GM12872 (cell line): ENCODE results near the gene HDLBP.

Experiments
- TF ChIP-seq, protein P1 (sequence below): IDR thresholded peaks from 3 replicates; pipeline ENCODE4 v1.5.1; 2011; ENCODE audit warnings: low read depth, mild to moderate bottlenecking, low read length, moderate library complexity; ENCODE audit not compliant: insufficient read depth

HDLBP gene

DNA sequence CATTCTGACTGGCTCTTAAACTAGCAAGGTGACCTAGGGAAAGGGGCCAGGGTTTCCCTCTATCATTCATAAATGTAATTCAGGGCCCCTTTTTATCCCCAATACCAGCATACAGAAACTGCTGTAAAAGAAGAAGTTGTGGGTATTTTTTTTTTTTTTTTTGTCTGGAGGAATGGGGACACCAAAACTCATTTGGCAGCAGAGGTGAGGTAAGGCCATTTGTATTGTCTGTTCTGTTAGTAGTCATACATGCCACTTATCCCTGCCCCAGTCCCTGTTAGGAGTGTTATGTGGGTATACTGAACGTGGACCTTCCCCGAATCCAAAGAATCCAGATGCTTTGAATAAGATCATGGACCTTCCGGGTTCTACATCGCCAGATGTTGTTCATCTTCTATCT lies 1.9 kb upstream of the HDLBP start:
- TF ChIP-seq, protein P1, sequence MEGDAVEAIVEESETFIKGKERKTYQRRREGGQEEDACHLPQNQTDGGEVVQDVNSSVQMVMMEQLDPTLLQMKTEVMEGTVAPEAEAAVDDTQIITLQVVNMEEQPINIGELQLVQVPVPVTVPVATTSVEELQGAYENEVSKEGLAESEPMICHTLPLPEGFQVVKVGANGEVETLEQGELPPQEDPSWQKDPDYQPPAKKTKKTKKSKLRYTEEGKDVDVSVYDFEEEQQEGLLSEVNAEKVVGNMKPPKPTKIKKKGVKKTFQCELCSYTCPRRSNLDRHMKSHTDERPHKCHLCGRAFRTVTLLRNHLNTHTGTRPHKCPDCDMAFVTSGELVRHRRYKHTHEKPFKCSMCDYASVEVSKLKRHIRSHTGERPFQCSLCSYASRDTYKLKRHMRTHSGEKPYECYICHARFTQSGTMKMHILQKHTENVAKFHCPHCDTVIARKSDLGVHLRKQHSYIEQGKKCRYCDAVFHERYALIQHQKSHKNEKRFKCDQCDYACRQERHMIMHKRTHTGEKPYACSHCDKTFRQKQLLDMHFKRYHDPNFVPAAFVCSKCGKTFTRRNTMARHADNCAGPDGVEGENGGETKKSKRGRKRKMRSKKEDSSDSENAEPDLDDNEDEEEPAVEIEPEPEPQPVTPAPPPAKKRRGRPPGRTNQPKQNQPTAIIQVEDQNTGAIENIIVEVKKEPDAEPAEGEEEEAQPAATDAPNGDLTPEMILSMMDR: no peak

DNA sequence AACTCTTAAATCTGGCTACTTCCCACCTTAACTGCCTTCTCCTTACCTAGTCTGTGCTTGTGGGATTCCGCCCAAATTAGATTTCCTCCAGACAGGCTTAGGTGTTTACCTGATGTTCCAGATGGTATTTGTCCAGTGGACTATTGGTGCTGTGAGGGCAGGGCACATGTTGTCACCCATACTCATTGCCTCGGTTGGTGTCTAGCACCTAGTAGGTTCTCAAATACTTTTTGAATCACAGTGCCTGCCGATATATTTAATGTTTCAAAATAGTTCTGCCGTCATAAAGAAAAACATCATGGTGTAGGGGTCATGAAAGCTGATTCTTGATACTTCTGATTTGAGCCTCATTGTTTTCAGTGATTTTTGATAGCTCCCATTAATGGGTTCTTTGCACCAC lies 1.4 kb upstream of the HDLBP start:
- TF ChIP-seq, protein P1: no peak

DNA sequence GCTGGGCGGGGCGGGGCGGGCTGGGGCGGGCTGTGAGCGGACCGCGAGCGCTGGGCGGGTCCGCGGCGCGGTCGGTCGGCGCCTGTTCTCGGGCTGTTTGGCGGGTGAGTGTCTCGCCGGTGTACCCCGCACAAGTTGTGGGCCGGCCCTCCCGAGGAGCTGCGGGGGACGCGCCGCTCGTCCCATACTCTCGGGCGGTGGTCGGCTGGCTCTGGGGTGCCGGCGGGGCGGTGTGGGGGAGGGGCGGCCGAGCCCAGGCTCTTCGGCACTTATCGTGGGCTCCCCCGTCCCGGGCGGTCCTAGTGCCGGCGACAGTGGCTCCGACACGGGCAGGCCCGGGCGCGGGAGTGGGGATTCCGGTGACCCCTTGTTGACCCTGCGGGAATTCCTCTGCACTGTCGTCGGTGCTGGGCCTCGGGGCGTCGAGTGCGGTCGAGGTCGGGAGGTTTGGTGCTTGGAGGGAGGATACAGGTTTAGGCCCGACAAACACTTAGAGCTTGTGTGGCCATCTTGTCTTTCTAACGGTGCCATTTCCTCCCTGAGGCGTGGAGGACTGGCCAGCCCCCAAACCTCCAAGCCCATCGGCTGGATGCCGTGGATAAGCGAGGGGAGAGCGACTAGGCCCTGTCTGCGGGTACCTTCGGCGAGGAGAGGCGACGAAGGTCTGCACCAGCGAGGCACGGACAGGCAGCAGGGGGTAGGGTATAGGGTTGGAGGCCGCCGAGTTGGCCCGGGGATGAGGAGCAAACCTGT lies 583 bp upstream of the HDLBP start, which contains the start of gene SEPTIN2:
TSS of gene SEPTIN2 (plus strand) at position 47 of the 753 bp plus-strand sequence. CDS start 8,308 bp downstream, outside the sequence.
- TF ChIP-seq, protein P1: no peak

DNA sequence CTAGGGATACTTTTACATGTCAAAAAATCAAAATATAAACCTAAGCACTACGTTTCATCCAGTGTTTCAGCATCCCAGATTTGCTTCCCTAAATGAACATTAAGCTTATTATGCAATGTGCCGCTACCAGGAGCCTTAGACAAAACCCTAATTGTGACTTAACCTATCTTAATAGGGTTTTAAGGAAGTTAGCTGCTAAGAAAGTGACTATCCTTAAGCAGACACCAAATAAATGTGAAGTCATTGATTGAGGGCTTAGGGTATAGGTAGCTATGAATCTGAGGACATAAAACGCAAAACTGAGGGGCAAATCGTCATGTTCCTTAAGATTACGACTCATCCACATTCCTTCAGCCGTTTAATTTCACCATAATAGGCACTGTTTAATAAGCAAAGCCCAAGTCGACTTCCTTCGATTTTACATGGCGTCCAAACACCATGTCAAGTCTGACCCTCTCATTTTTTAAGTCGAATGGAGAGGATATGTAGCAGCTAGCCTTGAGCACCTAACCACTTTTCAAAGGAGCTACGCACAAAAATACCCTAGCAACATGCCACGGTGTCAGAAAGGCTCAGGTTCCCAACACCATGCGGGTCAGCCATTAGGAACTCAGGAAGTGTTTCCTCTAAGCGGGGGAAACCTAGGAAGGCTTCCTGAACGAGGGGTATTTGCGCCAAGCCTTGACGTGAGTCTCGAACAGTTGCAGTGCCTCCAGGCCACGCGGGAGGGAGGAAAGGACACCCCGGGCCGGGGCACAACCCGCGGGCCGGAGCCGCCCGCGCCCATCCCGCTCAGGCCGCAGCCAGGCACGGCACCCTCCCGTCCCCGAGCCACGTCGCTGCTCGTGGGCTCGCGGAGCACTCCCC lies 1.0 kb downstream of the HDLBP start:
- TF ChIP-seq, protein P1: no peak

DNA sequence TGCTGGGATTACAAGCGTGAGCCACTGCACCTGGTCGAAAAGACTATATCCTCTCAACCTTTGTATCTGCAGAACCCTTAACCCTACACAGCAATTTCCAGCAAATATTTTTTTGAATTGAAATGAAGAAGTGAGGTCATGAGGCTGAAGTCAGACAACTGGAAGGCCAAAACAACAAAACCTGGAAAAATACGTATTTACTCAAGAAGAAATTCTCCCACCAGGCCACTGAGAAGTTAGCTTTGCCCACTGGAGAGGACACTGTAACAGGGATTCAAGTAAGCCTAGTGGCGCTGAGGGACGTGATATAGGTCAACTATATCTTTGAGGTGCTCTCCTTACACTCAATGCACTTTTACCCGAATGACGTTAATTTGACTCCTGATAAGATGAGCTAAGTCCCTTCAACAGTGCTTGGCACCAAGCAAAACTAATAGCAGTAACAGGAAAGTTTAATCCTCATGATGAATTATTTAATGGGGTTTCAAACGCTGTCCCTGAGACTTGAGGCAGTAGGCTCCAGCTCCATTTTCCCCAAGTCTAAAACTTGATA lies 1.9 kb downstream of the HDLBP start:
- TF ChIP-seq, protein P1: no peak

DNA sequence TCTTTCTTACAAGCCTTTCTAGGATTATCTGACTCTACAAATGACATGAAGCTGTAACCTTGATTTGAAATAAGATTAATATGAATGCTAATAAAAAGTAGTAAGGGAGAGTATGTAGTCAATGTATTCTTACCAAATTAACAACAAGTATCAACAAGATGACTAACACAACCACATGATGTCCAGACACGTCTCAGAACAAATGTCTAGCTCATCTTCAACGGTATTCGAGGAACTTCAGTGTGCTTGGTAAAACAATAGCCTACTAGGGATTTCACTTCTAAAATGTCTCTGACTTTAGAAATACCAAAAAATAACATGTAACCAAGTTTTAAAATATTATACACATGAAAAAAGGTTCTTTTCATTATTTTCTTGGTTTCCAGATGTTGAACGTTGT lies 3.4 kb downstream of the HDLBP start:
- TF ChIP-seq, protein P1: no peak

DNA sequence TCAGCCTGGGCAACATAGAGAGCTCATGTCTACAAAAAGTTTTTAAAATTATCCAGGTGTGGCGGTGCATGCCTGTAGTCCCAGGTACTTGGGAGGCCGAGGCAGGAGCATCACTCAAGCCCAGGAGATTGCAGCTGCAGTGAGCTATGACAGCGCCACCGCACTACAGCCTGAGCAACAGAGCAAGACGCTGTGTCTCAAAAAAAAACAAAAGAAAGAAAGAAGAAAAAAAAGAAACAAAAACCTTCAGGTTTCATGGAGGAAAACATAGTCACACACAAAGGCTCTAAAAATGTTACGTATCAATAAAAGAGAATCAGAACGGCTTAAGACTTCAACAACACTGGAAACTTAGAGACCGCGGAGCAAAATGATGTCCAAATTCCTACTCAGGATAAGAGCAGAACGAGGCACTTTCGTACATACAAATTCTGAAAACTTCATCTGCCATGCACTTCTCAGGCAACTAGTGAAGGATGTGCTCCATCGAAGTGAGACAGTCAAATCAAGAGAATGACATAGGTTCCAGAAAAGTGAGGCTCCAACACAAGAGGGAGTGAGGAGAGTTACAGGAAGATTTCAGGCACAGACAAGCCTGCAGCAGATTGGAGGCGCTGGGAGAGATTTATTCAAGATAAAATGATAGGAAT lies 4.4 kb downstream of the HDLBP start:
- TF ChIP-seq, protein P1: peak; percentile 27; the same call in 2 of the 3 replicates
